K562 (cell line): ENCODE results near the gene TMEM81. TPM values are rescaled to one million over a fixed set of nuclear protein-coding genes. Genes with fewer than 3 reads are reported as not detected.

Source experiments
- ARNT ChIP-seq, 2 experiments: fragments of 450-650 bp; IDR thresholded peaks; 2 replicates each; pipeline ENCODE4 v1.6.1; 2016; ENCODE audit warnings: mild to moderate bottlenecking in 1 of 2
- C11orf30 ChIP-seq: fragments of 450-650 bp; IDR thresholded peaks from 2 replicates; pipeline ENCODE4 v1.6.1; 2016; ENCODE audit warnings: low read depth, mild to moderate bottlenecking
- CBX2 ChIP-seq: fragments of 200-600 bp; sonication (generic); IDR thresholded peaks from one replicate; pipeline ENCODE4 v1.6.1; 2012; ENCODE audit warnings: mild to moderate bottlenecking, low read length, inconsistent platforms; ENCODE audit not compliant: insufficient read depth, poor library complexity, severe bottlenecking
- CBX3 ChIP-seq, 2 experiments: IDR thresholded peaks; 1 replicate in 1 of 2; 2 replicates in 1 of 2; pipeline ENCODE4 v1.6.1; 2012; ENCODE audit warnings: inconsistent platforms in 2 of 2, low read length in 2 of 2, borderline replicate concordance in 1 of 2, control low read depth in 1 of 2
- CHD2 ChIP-seq: IDR thresholded peaks from 2 replicates; pipeline ENCODE4 v1.6.1; 2011; ENCODE audit warnings: low read depth, low read length
- GATAD2B ChIP-seq: fragments of 450-650 bp; IDR thresholded peaks from 2 replicates; pipeline ENCODE4 v1.6.1; 2017; ENCODE audit warnings: mild to moderate bottlenecking, borderline replicate concordance
- KAT8 ChIP-seq: fragments of 450-650 bp; IDR thresholded peaks from 2 replicates; pipeline ENCODE4 v1.6.1; 2016; ENCODE audit warnings: low read depth, mild to moderate bottlenecking
- KLF13 ChIP-seq: fragments of 450-650 bp; IDR thresholded peaks from 2 replicates; pipeline ENCODE4 v1.6.1; 2016; ENCODE audit warnings: missing genetic modification characterization, low read depth, mild to moderate bottlenecking, missing compliant biosample characterization, moderate library complexity, borderline replicate concordance
- MAX ChIP-seq: sonication (generic); formaldehyde crosslinking; IDR thresholded peaks from 2 replicates; pipeline ENCODE4 v1.9.0; 2022; ENCODE audit warnings: mild to moderate bottlenecking, missing genetic modification reagents
- NR2F6 ChIP-seq: fragments of 450-650 bp; formaldehyde crosslinking; IDR thresholded peaks from 2 replicates; pipeline ENCODE4 v1.4.0; 2020; ENCODE audit warnings: mild to moderate bottlenecking
- RBM25 ChIP-seq: fragments of 200-400 bp; formaldehyde crosslinking; IDR thresholded peaks from 2 replicates; pipeline ENCODE4 v1.6.1; 2018; ENCODE audit warnings: low read length, low read depth, moderate library complexity; ENCODE audit not compliant: severe bottlenecking
- SMAD2 ChIP-seq: fragments of 150-350 bp; IDR thresholded peaks from 2 replicates; pipeline ENCODE4 v1.6.1; 2014; ENCODE audit warnings: low read depth, mild to moderate bottlenecking, low read length
- ZNF124 ChIP-seq: sonication (generic); formaldehyde crosslinking; IDR thresholded peaks from 2 replicates; pipeline ENCODE4 v1.8.1; 2022; ENCODE audit warnings: missing genetic modification reagents
- ZNF395 ChIP-seq: fragments of 200-800 bp; sonication (Bioruptor generic); IDR thresholded peaks from 2 replicates; pipeline ENCODE4 v1.6.1; 2017; ENCODE audit warnings: missing genetic modification characterization, missing compliant biosample characterization
- ZNF407 ChIP-seq: fragments of 450-650 bp; IDR thresholded peaks from 2 replicates; pipeline ENCODE4 v1.6.1; 2016; ENCODE audit warnings: low read depth
- ZNF408 ChIP-seq: fragments of 250-450 bp; sonication (Bioruptor Pico); IDR thresholded peaks from 2 replicates; pipeline ENCODE4 v1.4.0; 2020; ENCODE audit warnings: low read depth, mild to moderate bottlenecking, moderate library complexity
- ZNF41 ChIP-seq: fragments of 250-450 bp; sonication (Bioruptor Pico); conservative IDR thresholded peaks from 2 replicates; pipeline ENCODE4 v1.4.0; 2020; ENCODE audit warnings: mild to moderate bottlenecking
- ZNF778 ChIP-seq: fragments of 450-650 bp; formaldehyde crosslinking; IDR thresholded peaks from 2 replicates; pipeline ENCODE4 v1.4.0; 2020; ENCODE audit warnings: mild to moderate bottlenecking, moderate library complexity
- polyA plus RNA-seq, 8 experiments: library from polyadenylated mRNA; depleted of rRNA in 4 of 8; stranded (reverse) in 5 of 8; unstranded in 3 of 8; fragments of >200 nt; fragmentation: Nextera tagmentation in 2 of 8; fragmentation: Illumina TruSeq in 1 of 8; extraction: Ambion mirVana in 2 of 8; extraction: Trizol in 1 of 8; gene quantifications; 2 replicates each; pipeline versions ENCODE4 v1.2.1 to v1.2.3, GENCODE V29; 2011 to 2014; ENCODE audit warnings: inconsistent platforms in 1 of 8, missing spikeins in 1 of 8
- total RNA-seq, 7 experiments: library from RNA; depleted of rRNA in 6 of 7; stranded (reverse); fragments of >200 nt in 6 of 7; fragmentation: Illumina TruSeq in 2 of 7; extraction: Trizol in 2 of 7; gene quantifications; 2 replicates each; pipeline versions ENCODE4 v1.2.1 to v1.2.3, GENCODE V29; 2011 to 2021; ENCODE audit warnings: low replicate concordance in 1 of 7

Gene TMEM81
- total and polyA plus RNA-seq, 9 of the 15 experiments (the other 6 are each of a cell fraction or from before 2014, with no cell fraction given): 3.2 to 6.1 (median 4.4) TPM

- peak; percentile 98 for TF ChIP-seq C11orf30
- TF ChIP-seq ZNF778 (CRISPR knock-in tag): no peak
- TF ChIP-seq KAT8: no peak
- peak; percentile 78 for TF ChIP-seq MAX
- TF ChIP-seq CHD2: peak; percentile 50; the same call in 1 of the 2 replicates
- no peak for TF ChIP-seq ZNF408 (CRISPR knock-in tag)
- TF ChIP-seq SMAD2: no peak
- no peak for TF ChIP-seq ZNF124
- peak; percentile 92; the same call in 1 of the 2 replicates for TF ChIP-seq ZNF395 (CRISPR knock-in tag)
- TF ChIP-seq CBX2: no peak
- TF ChIP-seq GATAD2B: peak; percentile 96; the same call in 1 of the 2 replicates
- no peak for TF ChIP-seq NR2F6 (CRISPR knock-in tag)
- no peak for TF ChIP-seq ZNF407
- 0 out of 2 replicates have a peak, but pooled peaks have one; percentile 64 for TF ChIP-seq ZNF41
- TF ChIP-seq CBX3 (IDR thresholded peaks at IDR 0.05; ENCODE audit: borderline replicate concordance in 1 of 2, low read length in 2 of 2): peak in 1 of 2 experiments; percentile 99; a peak in 2 of 3 replicates
- peak; percentile 97 for TF ChIP-seq KLF13 (tag)
- TF ChIP-seq ARNT (IDR thresholded peaks at IDR 0.05): peak; percentile 98
- peak; percentile 15 for TF ChIP-seq RBM25
Observed at GRCh38 chr1:205121660-205122488, 37.6 kb upstream of the TMEM81 start, which contains the start of gene RBBP5 (continued).
